ENCODE results near the gene OR13J1.
"Not testable (repeated sequence)": the region's sequence is repeated elsewhere in the genome, so short reads cannot be mapped to it uniquely, and the experiment has no call there.

OR13J1 gene

GRCh38 chr9:35870351-35870923, at the start of gene OR13J1:
OR13J1 (minus strand) TSS chr9:35870401; CDS start chr9:35870401, 0 bp downstream.
- no peak for DNase-seq

GRCh38 chr9:35919212-35920008, 49.2 kb upstream of the OR13J1 start:
- no peak for DNase-seq

- DNase-seq: no peak
These were observed 48.6 kb upstream of the OR13J1 start for GRCh38 chr9:35918780-35919179.

GRCh38 chr9:35917261-35917660, 47.1 kb upstream of the OR13J1 start:
- DNase-seq: no peak

- no peak for DNase-seq
These were observed 45.6 kb upstream of the OR13J1 start for GRCh38 chr9:35915681-35916294.

- no peak for DNase-seq
These were observed 44.2 kb upstream of the OR13J1 start for GRCh38 chr9:35914301-35914807.

GRCh38 chr9:35913429-35913828, 43.2 kb upstream of the OR13J1 start:
- not testable (repeated sequence) for DNase-seq

- DNase-seq: no peak
These were observed 42.7 kb upstream of the OR13J1 start for GRCh38 chr9:35912791-35913400.

GRCh38 chr9:35911690-35912089, 41.5 kb upstream of the OR13J1 start:
- no peak for DNase-seq

- DNase-seq: peak in 1 of 2 experiments; percentile 65
These were observed 40.6 kb upstream of the OR13J1 start for GRCh38 chr9:35910613-35911359.

GRCh38 chr9:35909687-35910612, 39.7 kb upstream of the OR13J1 start:
- DNase-seq: no peak

- DNase-seq: no peak
These were observed 39.1 kb upstream of the OR13J1 start, which contains the start of gene SPAAR for GRCh38 chr9:35909274-35909673. SPAAR (plus strand) TSS chr9:35909490; CDS start chr9:35910464, 974 bp downstream.

- no peak for DNase-seq
These were observed 38.4 kb upstream of the OR13J1 start for GRCh38 chr9:35908504-35909125.

GRCh38 chr9:35907711-35908503, 37.7 kb upstream of the OR13J1 start:
- DNase-seq: no peak

GRCh38 chr9:35906923-35907699, 36.9 kb upstream of the OR13J1 start:
- no peak for DNase-seq

GRCh38 chr9:35905912-35906679, 35.9 kb upstream of the OR13J1 start, which contains the start of gene HRCT1:
HRCT1 (plus strand) TSS chr9:35906202; CDS start chr9:35906288, 86 bp downstream.
- DNase-seq: no peak

- DNase-seq: no peak
These were observed 35.0 kb upstream of the OR13J1 start for GRCh38 chr9:35905051-35905781.

GRCh38 chr9:35904338-35904737, 34.1 kb upstream of the OR13J1 start:
- no peak for DNase-seq
